Hepatocyte (in vitro differentiated cells): ENCODE measurements around the gene RAI1.

Experiments
- CTCF ChIP-seq: fragments of 200-600 bp; sonication (generic); IDR thresholded peaks from 2 replicates; pipeline ENCODE4 v1.5.1; 2016; ENCODE audit warnings: antibody characterized with exemption, mild to moderate bottlenecking; ENCODE audit not compliant: poor library complexity
- EZH2 ChIP-seq: fragments of 200-600 bp; sonication (generic); IDR thresholded peaks from 2 replicates; pipeline ENCODE4 v1.6.1; 2016; ENCODE audit warnings: antibody characterized with exemption, mild to moderate bottlenecking, borderline replicate concordance
- EZH2phosphoT487 ChIP-seq: fragments of 200-600 bp; sonication (generic); IDR thresholded peaks from one replicate; pipeline ENCODE4 v1.6.1; 2018; ENCODE audit warnings: antibody characterized with exemption, mild to moderate bottlenecking, low read depth, moderate library complexity; ENCODE audit not compliant: unreplicated experiment, severe bottlenecking

GRCh38 chr17:17778308-17779014 lies 97.2 kb downstream of the RAI1 start:
- no peak for TF ChIP-seq CTCF
- no peak for TF ChIP-seq EZH2
- no peak for TF ChIP-seq EZH2phosphoT487
